ENCODE measurements around the gene THOP1.

The THOP1 gene

GRCh38 chr19:2768365-2769132 lies 16.8 kb upstream of the THOP1 start:
- DNase-seq (ENCODE audit: low spot score) = no peak
- Histone ChIP-seq H3K4me3 (ENCODE audit: severe bottlenecking) (no peak overlapping the region), H3K27ac (ENCODE audit: poor library complexity, severe bottlenecking) (no peak overlapping the region), H3K36me3 (ENCODE audit: low read depth) (peaks cover 64% of the 10 kb centered on the region), H3K9me3 (ENCODE audit: severe bottlenecking) (no peaks in the 10 kb centered on the region), H3K4me1 (ENCODE audit: insufficient read depth, poor library complexity, severe bottlenecking) (no peaks in the 10 kb centered on the region), H3K27me3 (ENCODE audit: insufficient read depth, poor library complexity, severe bottlenecking) (no peaks in the 10 kb centered on the region)
- no peak for ATAC-seq (ENCODE audit: low read depth)
- no peak for TF ChIP-seq CTCF (IDR thresholded peaks at IDR 0.05; ENCODE audit: poor library complexity, severe bottlenecking)

- Histone ChIP-seq H3K36me3 (ENCODE audit: low read depth) (peaks cover 57% of the 10 kb centered on the region), H3K4me3 (ENCODE audit: severe bottlenecking) (no peak overlapping the region), H3K27me3 (ENCODE audit: insufficient read depth, poor library complexity, severe bottlenecking) (no peaks in the 10 kb centered on the region), H3K27ac (ENCODE audit: poor library complexity, severe bottlenecking) (no peak overlapping the region), H3K9me3 (ENCODE audit: severe bottlenecking) (no peaks in the 10 kb centered on the region), H3K4me1 (ENCODE audit: insufficient read depth, poor library complexity, severe bottlenecking) (no peaks in the 10 kb centered on the region)
- TF ChIP-seq CTCF (IDR thresholded peaks at IDR 0.05; ENCODE audit: poor library complexity, severe bottlenecking) = no peak
- no peak for ATAC-seq (ENCODE audit: low read depth)
- DNase-seq (ENCODE audit: low spot score) = no peak
These were observed 16.1 kb upstream of the THOP1 start for GRCh38 chr19:2769218-2769617.

DNA sequence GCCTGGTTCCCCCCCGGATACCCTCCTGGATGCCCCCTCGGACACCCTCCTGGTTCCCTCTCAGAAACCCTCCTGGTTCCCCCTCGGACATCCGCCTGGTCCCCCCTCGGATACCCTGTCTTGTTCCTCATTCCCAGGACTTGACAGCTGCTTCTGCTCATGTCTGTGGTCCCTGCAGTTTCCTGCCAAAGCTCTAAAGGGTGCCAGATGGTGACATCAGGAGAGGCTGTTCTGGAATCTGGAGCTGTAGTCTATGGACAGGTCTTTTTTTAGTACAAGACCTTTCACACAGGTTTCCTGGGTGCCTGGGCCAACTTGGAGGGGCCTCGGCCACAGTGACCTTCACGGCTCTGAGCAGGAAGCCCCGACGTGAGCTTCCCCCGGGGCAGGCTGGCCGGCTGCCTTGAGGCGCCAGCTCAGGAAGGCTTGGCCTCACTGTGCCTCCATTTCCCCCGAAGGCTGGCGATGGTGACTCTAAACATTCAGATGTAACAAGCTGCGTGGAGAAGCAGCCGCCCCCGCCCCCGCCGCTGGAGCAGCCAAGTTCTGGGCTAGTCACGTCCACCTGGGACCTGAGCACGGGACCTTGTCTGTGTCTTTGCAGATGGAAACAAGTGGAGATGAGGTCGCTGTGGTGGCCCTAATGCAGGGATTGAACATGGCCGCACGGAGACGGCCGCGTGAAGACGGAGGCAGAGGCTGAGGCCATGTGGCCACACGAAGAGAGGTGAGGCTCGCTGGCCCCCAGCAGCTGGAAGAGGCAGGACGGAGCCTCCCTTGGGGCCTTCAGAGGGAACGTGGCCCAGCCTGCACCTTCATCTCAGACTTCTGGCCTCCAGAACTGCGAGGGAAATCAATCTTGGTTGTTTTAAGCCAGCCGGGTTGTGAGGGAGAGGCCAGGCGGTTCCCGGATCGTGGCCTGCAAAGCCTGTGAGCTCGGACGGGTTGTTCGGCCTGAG lies 15.0 kb upstream of the THOP1 start:
- H3K4me3 ChIP-seq (ENCODE audit: severe bottlenecking) = no peak overlapping the region
- ATAC-seq (ENCODE audit: low read depth) (no peak), DNase-seq (ENCODE audit: low spot score) (no peak)
- no peaks in the 10 kb centered on the region for H3K9me3 ChIP-seq (ENCODE audit: severe bottlenecking)
- no peak for TF ChIP-seq CTCF (IDR thresholded peaks at IDR 0.05; ENCODE audit: poor library complexity, severe bottlenecking)
- no peak overlapping the region for H3K27ac ChIP-seq (ENCODE audit: poor library complexity, severe bottlenecking)
- H3K27me3 ChIP-seq (ENCODE audit: insufficient read depth, poor library complexity, severe bottlenecking) = no peaks in the 10 kb centered on the region
- H3K4me1 ChIP-seq (ENCODE audit: insufficient read depth, poor library complexity, severe bottlenecking) = no peaks in the 10 kb centered on the region
- H3K36me3 ChIP-seq (ENCODE audit: low read depth) = peaks cover 46% of the 10 kb centered on the region

- Histone ChIP-seq H3K27me3 (ENCODE audit: insufficient read depth, poor library complexity, severe bottlenecking) (no peaks in the 10 kb centered on the region), H3K9me3 (ENCODE audit: severe bottlenecking) (no peaks in the 10 kb centered on the region), H3K36me3 (ENCODE audit: low read depth) (peaks cover 31% of the 10 kb centered on the region), H3K4me1 (ENCODE audit: insufficient read depth, poor library complexity, severe bottlenecking) (no peaks in the 10 kb centered on the region), H3K27ac (ENCODE audit: poor library complexity, severe bottlenecking) (no peak overlapping the region), H3K4me3 (ENCODE audit: severe bottlenecking) (no peak overlapping the region)
- TF ChIP-seq CTCF (IDR thresholded peaks at IDR 0.05; ENCODE audit: poor library complexity, severe bottlenecking) = no peak
- ATAC-seq (ENCODE audit: low read depth) (no peak), DNase-seq (ENCODE audit: low spot score) (no peak)
These were observed 13.3 kb upstream of the THOP1 start for GRCh38 chr19:2771786-2772674.
